PFSK-1 (cell line): Measurements from ENCODE around the gene TP53INP2.

ENCODE experiments used
- FOXP2 ChIP-seq: optimal IDR thresholded peaks from 2 replicates; pipeline ENCODE3; 2011; ENCODE audit warnings: borderline replicate concordance, control low read depth, inconsistent platforms; ENCODE audit not compliant: insufficient read depth; ENCODE audit errors: extremely low read length, extremely low read depth
- POLR2AphosphoS5 ChIP-seq: IDR thresholded peaks from 2 replicates; pipeline ENCODE4 v1.6.1; 2012; ENCODE audit warnings: low read depth, mild to moderate bottlenecking, control low read depth, low read length, moderate library complexity
- SIN3A ChIP-seq: IDR thresholded peaks from 2 replicates; pipeline ENCODE4 v1.6.1; 2012; ENCODE audit warnings: mild to moderate bottlenecking, low read length, moderate library complexity, borderline replicate concordance; ENCODE audit not compliant: insufficient read depth
- TAF1 ChIP-seq: IDR thresholded peaks from 2 replicates; pipeline ENCODE4 v1.6.1; 2012; ENCODE audit warnings: low read length, control low read depth, borderline replicate concordance; ENCODE audit not compliant: insufficient read depth
- TF ChIP-seq, protein P1 (sequence below), 2 experiments: IDR thresholded peaks; 2 replicates each; pipeline versions ENCODE4 v1.6.1 to v1.8.0; 2011 to 2012; ENCODE audit warnings: low read depth in 2 of 2, low read length in 2 of 2, control low read depth in 1 of 2, inconsistent platforms in 1 of 2, mild to moderate bottlenecking in 1 of 2, moderate library complexity in 1 of 2; ENCODE audit not compliant: insufficient read depth in 1 of 2

Gene TP53INP2

DNA sequence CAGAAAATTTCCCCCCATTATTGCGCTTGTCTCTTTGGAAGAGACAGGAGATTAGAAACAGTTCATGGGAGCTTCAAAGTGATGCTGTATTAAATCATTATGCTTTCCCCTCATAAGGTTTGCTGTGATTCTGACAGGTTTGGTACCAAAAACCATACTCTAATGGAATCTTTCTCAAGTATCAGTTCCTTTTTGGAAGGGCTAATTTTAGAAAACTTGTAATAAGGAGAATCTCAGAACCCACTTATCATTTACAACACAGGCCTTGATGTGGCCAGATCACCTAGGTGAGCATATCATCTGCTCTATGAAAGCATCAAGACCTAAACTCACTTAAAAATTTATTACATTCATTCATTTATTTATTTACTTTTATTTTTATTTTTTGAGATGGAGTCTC is 51.2 kb downstream of the TP53INP2 start:
- TF ChIP-seq TAF1: no peak
- TF ChIP-seq, protein P1, sequence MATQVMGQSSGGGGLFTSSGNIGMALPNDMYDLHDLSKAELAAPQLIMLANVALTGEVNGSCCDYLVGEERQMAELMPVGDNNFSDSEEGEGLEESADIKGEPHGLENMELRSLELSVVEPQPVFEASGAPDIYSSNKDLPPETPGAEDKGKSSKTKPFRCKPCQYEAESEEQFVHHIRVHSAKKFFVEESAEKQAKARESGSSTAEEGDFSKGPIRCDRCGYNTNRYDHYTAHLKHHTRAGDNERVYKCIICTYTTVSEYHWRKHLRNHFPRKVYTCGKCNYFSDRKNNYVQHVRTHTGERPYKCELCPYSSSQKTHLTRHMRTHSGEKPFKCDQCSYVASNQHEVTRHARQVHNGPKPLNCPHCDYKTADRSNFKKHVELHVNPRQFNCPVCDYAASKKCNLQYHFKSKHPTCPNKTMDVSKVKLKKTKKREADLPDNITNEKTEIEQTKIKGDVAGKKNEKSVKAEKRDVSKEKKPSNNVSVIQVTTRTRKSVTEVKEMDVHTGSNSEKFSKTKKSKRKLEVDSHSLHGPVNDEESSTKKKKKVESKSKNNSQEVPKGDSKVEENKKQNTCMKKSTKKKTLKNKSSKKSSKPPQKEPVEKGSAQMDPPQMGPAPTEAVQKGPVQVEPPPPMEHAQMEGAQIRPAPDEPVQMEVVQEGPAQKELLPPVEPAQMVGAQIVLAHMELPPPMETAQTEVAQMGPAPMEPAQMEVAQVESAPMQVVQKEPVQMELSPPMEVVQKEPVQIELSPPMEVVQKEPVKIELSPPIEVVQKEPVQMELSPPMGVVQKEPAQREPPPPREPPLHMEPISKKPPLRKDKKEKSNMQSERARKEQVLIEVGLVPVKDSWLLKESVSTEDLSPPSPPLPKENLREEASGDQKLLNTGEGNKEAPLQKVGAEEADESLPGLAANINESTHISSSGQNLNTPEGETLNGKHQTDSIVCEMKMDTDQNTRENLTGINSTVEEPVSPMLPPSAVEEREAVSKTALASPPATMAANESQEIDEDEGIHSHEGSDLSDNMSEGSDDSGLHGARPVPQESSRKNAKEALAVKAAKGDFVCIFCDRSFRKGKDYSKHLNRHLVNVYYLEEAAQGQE (IDR thresholded peaks at IDR 0.05; ENCODE audit: insufficient read depth in 1 of 2, low read depth in 2 of 2, low read length in 2 of 2): no peak
- TF ChIP-seq FOXP2: no peak
- TF ChIP-seq POLR2AphosphoS5: no peak
- no peak for TF ChIP-seq SIN3A

DNA sequence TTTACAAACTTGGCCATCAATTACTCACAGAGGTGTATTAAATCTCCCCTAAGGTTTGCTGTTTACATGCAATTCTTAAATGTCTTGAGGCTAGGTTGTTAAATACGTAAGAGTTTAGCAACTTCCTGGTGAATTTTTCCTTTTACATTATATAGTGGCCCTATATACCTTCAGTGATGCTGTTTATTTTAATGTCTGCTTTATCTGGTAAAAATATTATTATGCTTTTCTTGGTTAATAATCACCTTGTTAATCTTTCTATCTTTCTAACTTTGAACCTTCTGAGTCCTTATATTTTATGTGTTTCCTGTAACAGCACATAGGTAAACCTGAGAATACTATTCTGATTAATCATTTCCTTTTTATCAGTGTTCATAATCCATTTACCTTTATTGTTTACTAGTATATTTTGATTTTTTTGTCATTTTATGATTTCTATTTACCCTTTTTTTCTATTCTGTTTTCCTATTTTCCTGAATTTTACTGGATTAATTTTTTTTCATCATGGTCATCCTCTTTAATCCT is 57.9 kb downstream of the TP53INP2 start:
- no peak for TF ChIP-seq SIN3A
- no peak for TF ChIP-seq POLR2AphosphoS5
- no peak for TF ChIP-seq TAF1
- TF ChIP-seq, protein P1 (IDR thresholded peaks at IDR 0.05; ENCODE audit: insufficient read depth in 1 of 2, low read depth in 2 of 2, low read length in 2 of 2): no peak
- TF ChIP-seq FOXP2: no peak
